Fibroblast of villous mesenchyme (primary cell): Measurements from ENCODE around the gene STK32C. TPM values are rescaled to one million over a fixed set of nuclear protein-coding genes. Genes with fewer than 3 reads are reported as not detected.

Source experiments
- DNase-seq: peaks from one replicate; pipeline ENCODE4 v3.0.0-alpha.2; 2010; ENCODE audit warnings: low read depth
- H3K4me3 ChIP-seq: 2 replicates; pipeline ENCODE4 v1.5.1; 2011; ENCODE audit warnings: low read depth, mild to moderate bottlenecking, low read length
- total RNA-seq: library from RNA; depleted of rRNA; stranded (reverse); fragments of >200 nt; gene quantifications from 2 replicates; pipeline ENCODE4 v1.2.3, GENCODE V29; 2012
- TF ChIP-seq, protein P1 (sequence below): IDR thresholded peaks from 2 replicates; pipeline ENCODE4 v1.5.1; 2012; ENCODE audit warnings: low read depth, mild to moderate bottlenecking, low read length; ENCODE audit not compliant: insufficient read depth

STK32C gene
- total RNA-seq, 1 donor = 8.6 TPM

DNA sequence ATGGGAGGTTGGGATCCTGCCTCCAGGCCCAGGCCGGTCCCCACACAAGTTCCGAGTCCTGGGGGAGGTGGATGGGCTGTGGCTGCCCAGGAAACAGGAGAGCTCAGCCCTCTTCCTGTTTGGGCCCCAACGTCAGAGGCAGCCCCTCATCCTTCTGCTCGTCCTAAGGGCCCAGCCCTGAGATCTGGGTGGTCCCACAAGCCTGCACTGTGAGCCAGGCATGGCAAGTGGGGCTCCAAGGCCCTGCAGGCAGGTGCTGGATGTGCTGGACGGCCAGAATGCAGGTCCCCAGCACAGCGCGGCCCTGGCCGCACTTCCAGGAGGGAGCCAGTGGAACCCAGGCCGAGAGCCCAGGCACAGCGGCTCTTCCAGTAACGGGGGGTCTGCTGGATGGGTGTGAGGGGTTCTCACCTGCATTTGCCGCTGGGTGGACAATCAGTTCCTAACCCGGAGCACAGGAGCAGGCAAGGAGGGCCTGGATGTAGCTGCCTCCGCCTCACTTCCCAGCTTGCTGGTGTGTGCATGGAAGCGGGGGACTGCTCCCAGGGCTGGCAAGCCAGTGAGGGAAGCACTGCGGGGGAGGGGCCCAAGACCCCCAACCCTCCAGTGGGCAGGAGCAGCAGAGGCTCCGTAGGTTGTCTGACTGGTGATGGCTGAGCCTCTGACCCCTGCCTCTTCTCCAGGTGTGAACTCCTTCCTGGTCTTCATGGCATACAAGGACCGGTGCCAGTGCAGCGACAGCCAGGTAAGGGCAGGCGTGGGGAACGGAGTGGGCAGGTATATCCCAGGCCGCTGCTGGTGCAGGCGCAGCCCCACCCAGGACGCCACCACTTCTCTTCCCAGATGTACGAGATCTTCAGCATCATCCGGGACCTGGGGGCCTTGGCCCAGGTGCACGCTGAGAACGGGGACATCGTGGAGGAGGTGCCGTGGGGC lies 111.3 kb downstream of the STK32C start:
- no peak overlapping the region for H3K4me3 ChIP-seq
- TF ChIP-seq, protein P1, sequence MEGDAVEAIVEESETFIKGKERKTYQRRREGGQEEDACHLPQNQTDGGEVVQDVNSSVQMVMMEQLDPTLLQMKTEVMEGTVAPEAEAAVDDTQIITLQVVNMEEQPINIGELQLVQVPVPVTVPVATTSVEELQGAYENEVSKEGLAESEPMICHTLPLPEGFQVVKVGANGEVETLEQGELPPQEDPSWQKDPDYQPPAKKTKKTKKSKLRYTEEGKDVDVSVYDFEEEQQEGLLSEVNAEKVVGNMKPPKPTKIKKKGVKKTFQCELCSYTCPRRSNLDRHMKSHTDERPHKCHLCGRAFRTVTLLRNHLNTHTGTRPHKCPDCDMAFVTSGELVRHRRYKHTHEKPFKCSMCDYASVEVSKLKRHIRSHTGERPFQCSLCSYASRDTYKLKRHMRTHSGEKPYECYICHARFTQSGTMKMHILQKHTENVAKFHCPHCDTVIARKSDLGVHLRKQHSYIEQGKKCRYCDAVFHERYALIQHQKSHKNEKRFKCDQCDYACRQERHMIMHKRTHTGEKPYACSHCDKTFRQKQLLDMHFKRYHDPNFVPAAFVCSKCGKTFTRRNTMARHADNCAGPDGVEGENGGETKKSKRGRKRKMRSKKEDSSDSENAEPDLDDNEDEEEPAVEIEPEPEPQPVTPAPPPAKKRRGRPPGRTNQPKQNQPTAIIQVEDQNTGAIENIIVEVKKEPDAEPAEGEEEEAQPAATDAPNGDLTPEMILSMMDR = no peak
- DNase-seq = no peak

DNA sequence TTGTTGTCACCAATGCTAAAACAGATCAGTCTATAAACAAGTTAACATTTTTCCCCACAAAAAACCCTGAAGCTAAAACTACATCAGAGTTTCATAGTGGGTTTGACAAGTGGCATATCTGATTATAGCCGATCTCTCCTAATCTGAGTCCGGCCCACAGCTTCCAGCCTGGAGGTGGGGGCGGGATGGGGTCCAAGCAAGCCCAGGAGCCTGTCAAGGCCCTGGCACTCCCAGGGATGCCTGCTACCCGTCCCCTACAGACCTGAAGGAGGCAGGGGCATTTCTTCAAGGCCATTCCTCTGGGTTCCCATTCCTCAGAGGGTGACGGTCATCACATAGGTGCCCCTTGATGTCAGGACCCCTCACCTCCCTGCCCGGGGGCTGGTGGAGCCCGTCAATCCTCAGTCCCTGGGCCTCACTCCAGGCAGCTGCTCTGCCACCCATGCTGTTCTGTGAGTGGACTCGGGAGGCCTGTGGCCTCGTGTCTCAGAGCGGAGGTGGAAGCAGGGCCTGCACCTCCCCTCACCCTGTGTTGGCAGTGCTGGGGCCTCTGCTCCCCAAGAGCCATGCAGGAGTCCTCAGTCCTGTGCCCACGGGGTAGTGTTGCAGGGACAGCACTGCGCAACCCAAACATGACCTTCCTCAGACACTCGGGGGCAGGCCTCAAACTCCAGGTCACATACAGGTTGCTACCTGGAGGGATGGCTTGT lies 112.2 kb downstream of the STK32C start:
- TF ChIP-seq, protein P1 = no peak
- H3K4me3 ChIP-seq = no peak overlapping the region
- no peak for DNase-seq

DNA sequence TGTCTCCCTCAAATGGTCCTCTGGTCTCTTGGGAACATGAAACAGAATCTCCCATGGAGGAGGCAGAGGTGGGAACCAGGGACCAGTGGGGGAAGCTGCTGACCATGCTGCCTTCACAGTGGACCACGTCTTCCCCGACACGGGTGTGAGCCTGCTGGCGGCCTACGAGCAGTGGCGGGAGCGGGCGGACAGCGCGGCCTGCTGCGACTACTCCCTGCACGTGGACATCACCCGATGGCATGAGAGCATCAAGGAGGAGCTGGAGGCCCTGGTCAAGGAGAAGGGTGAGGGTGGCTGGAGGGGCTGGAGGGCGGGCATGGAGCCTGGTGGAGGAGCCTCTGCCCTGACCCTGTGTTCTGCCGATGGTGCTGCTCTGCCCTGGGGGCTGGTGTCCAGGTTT lies 113.0 kb downstream of the STK32C start:
- TF ChIP-seq, protein P1 = no peak
- no peak overlapping the region for H3K4me3 ChIP-seq
- no peak for DNase-seq

DNA sequence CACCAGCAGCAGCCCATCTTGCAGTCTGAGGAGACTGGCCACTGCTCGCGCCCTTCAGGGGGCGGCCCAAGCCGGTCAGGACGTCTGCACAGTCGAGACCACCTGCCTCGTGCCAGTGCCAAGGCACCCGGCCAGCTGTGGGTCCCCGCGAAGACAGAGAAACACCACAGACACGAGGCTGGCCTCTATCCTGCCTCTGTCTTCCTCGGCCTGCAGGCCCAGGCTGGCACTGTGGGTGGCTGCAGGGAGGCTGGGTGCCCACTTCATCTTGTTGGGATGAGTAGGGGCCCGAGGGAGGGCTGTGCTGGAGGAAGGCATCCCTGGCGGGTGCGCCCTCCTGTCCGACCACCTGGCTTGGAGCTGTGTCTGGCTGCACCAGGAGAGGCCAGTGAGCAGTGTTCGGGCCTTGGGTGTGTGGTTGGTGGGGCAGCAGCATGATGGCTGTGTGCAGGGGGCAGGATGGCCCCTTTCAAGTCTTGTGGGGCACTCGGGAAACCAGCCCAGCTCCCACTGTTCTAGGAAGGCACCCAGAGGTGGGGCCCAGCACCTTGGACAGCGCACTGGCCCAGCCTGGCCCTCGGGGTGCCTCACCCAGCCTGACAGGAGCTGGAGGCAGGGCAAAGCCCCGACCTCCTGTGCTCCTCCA lies 113.7 kb downstream of the STK32C start:
- H3K4me3 ChIP-seq = no peak overlapping the region
- TF ChIP-seq, protein P1 = no peak
- peak; percentile 19 for DNase-seq

DNA sequence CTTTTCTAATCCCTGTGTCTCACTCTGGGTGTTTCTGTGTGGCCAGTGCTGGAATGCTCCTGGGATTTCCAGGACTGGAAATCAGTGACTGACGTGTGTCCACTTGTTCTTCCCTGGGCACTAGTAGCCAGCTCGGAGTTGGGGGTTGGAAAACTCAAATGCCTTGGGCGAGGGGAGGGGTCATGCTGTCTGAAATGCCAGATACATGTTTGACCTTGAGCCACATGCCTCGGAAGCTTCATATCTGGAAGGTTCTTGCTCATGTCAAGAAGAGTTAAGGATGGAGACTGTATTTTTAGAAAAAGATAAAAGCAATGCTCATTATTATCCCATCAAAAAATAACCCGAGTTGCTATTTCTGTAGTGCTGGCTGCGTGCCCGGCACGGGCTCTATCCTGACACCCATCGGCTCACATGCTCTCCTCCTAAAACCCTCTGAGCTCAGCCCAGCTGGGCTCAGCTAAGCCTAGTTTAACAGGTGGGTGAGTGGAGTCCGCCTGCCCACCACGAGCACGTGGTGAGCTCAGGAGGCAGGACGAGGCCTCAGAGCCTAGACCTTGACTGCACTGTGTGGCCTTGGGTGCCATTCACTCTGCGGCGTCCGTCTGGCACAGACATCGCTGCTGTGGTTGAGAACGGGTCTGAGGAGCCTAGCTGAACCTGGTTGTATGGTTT lies 114.6 kb downstream of the STK32C start:
- H3K4me3 ChIP-seq = no peak overlapping the region
- TF ChIP-seq, protein P1 = no peak
- DNase-seq = no peak

DNA sequence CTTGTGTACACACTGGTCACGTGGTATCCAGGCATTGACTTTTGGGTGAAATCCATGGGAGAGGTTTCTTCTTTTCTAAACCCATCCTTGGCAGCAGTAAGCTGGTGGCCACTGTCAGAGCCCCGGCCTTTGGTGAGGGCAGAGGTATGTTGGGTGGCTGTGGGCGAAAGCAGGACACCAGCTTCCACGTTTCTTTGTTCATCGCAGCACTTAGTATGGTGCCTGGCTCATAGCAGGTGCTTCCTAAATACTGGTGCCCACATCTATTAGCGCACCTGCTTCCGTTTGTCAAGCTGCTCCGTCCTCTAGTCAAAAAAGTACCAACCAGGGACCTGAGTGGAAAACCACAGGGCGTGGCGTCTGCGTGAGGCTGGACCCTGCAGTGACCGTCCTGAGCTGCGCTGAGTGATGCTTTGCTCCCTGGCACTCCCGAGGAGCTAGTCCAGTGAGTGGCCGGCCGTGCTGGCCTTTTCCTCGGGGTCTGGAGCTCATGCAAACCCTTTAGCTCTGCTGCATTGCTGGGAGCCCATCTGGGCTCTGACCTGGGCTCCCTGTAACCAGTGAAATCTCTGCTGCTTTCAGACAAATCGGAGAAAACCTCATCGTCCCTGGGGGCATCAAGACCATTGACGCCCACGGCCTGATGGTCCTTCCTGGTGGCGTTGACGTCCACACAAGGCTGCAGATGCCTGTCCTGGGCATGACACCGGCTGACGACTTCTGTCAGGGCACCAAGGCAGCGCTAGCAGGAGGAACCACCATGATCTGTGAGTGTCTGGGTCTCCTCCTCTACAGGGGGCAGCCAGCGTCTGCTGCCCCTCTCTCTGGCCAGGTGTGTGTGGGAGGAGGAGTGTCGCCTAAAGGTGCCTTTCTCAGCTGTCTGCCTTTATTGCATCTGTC lies 115.4 kb downstream of the STK32C start:
- no peak for DNase-seq
- TF ChIP-seq, protein P1 = no peak
- H3K4me3 ChIP-seq = no peak overlapping the region
